ENCODE measurements around the gene C13orf46.
"Not testable (repeated sequence)": the region's sequence is repeated elsewhere in the genome, so short reads cannot be mapped to it uniquely, and the experiment has no call there.

C13orf46 gene

GRCh38 chr13:113991676-113992179 lies 17.9 kb upstream of the C13orf46 start:
- no peak for DNase-seq (ENCODE audit: low read depth in 2 of 2)

- DNase-seq (ENCODE audit: low read depth in 2 of 2) = no peak
Measured at GRCh38 chr13:113991191-113991669, 17.4 kb upstream of the C13orf46 start.

- no peak for DNase-seq (ENCODE audit: low read depth in 2 of 2)
Measured at GRCh38 chr13:113990321-113990837, 16.5 kb upstream of the C13orf46 start.

GRCh38 chr13:113989585-113990300 lies 15.9 kb upstream of the C13orf46 start:
- no peak for DNase-seq (ENCODE audit: low read depth in 2 of 2)

GRCh38 chr13:113988859-113989258 lies 15.0 kb upstream of the C13orf46 start:
- DNase-seq (ENCODE audit: low read depth in 2 of 2) = not testable (repeated sequence)

- DNase-seq (ENCODE audit: low read depth in 2 of 2) = no peak
Measured at GRCh38 chr13:113982296-113982661, 8.4 kb upstream of the C13orf46 start.

- DNase-seq (ENCODE audit: low read depth in 2 of 2) = no peak
Measured at GRCh38 chr13:113981611-113982295, 7.9 kb upstream of the C13orf46 start.

GRCh38 chr13:113981194-113981605 lies 7.3 kb upstream of the C13orf46 start:
- no peak for DNase-seq (ENCODE audit: low read depth in 2 of 2)

GRCh38 chr13:113980489-113981064 lies 6.7 kb upstream of the C13orf46 start:
- DNase-seq (ENCODE audit: low read depth in 2 of 2) = no peak

GRCh38 chr13:113979791-113980471 lies 6.1 kb upstream of the C13orf46 start:
- DNase-seq (ENCODE audit: low read depth in 2 of 2) = no peak

- DNase-seq (ENCODE audit: low read depth in 2 of 2) = no peak
Measured at GRCh38 chr13:113978741-113979481, 5.0 kb upstream of the C13orf46 start.

GRCh38 chr13:113977976-113978375 lies 4.1 kb upstream of the C13orf46 start:
- DNase-seq (ENCODE audit: low read depth in 2 of 2) = no peak

- DNase-seq (ENCODE audit: low read depth in 2 of 2) = no peak
Measured at GRCh38 chr13:113976711-113977684, 3.1 kb upstream of the C13orf46 start.

GRCh38 chr13:113975416-113975815 lies 1.5 kb upstream of the C13orf46 start:
- no peak for DNase-seq (ENCODE audit: low read depth in 2 of 2)

GRCh38 chr13:113974304-113975281 lies 717 bp upstream of the C13orf46 start:
- no peak for DNase-seq (ENCODE audit: low read depth in 2 of 2)

- no peak for DNase-seq (ENCODE audit: low read depth in 2 of 2)
Measured at GRCh38 chr13:113972451-113973217, 1.2 kb downstream of the C13orf46 start.

- DNase-seq (ENCODE audit: low read depth in 2 of 2) = no peak
Measured at GRCh38 chr13:113971471-113972231, 2.2 kb downstream of the C13orf46 start.
